Upper lobe of left lung (tissue), 4 donors: ENCODE data around the gene JAG2.

Experiments used
- EP300 ChIP-seq, 4 donors: sonication (generic); formaldehyde crosslinking; IDR thresholded peaks; one replicate each; pipeline ENCODE4 v1.5.1; 2017; ENCODE audit warnings: antibody characterized with exemption in 4 of 4, control low read depth in 2 of 4
- POLR2A ChIP-seq, 4 donors: fragments of 450-650 bp; IDR thresholded peaks; one replicate each; pipeline ENCODE4 v1.5.1; 2016 to 2017; ENCODE audit warnings: antibody characterized with exemption in 4 of 4, mild to moderate bottlenecking in 2 of 4
- POLR2AphosphoS5 ChIP-seq, 2 donors: sonication (generic); formaldehyde crosslinking; IDR thresholded peaks; one replicate each; pipeline ENCODE4 v1.5.1; 2017; ENCODE audit warnings: antibody characterized with exemption in 2 of 2
- TF ChIP-seq, protein P1 (sequence below), 6 experiments: fragments of 450-650 bp in 4 of 6; fragments of 200-600 bp in 2 of 6; sonication (generic) in 2 of 6; IDR thresholded peaks; one replicate each; pipeline ENCODE4 v1.5.1; 2016 to 2019; ENCODE audit warnings: antibody characterized with exemption in 6 of 6

DNA sequence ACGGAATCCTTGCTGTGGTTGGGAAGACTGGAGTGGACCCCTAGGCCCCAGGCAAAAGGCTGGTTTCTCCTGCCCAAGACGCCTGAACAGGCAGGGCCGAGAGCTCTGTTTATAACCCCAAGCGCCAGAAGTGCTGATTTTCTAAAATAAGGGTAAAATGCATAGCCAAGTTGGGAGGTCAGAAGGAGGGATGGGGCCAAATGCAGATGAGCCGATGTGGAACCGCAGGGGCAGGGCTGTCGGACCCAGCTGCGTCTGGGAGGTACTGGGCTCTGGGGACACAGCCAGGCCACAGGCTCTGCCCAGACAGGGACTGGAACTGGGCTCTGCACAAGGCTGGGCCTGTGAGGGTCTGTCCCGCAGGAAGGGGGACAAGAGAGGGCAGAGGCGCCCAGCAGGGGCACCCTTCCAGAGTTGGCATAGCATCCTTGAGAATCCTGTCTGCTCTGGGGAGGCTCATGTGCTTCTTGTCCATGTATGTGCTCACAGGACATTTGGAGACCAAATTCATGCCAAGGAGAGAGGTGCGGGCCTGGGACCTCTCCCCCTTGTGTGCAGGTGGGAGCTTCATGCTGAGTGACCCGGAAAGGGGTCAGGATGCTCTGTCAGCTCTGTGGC lies 49.1 kb downstream of the JAG2 start:
- TF ChIP-seq, protein P1, sequence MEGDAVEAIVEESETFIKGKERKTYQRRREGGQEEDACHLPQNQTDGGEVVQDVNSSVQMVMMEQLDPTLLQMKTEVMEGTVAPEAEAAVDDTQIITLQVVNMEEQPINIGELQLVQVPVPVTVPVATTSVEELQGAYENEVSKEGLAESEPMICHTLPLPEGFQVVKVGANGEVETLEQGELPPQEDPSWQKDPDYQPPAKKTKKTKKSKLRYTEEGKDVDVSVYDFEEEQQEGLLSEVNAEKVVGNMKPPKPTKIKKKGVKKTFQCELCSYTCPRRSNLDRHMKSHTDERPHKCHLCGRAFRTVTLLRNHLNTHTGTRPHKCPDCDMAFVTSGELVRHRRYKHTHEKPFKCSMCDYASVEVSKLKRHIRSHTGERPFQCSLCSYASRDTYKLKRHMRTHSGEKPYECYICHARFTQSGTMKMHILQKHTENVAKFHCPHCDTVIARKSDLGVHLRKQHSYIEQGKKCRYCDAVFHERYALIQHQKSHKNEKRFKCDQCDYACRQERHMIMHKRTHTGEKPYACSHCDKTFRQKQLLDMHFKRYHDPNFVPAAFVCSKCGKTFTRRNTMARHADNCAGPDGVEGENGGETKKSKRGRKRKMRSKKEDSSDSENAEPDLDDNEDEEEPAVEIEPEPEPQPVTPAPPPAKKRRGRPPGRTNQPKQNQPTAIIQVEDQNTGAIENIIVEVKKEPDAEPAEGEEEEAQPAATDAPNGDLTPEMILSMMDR (IDR thresholded peaks at IDR 0.05), result no peak
- TF ChIP-seq POLR2AphosphoS5 (IDR thresholded peaks at IDR 0.05) (no peak), POLR2A (IDR thresholded peaks at IDR 0.05) (no peak), EP300 (IDR thresholded peaks at IDR 0.05) (no peak)
